HuH-7 (cell line): ENCODE measurements around the gene LIPT2.

Experiments used
- DNase-seq: peaks from one replicate; pipeline ENCODE4 v3.0.0; 2011; ENCODE audit warnings: low spot score

The LIPT2 gene

GRCh38 chr11:74464746-74465145, 28.8 kb downstream of the LIPT2 start:
- DNase-seq, result no peak

- DNase-seq, result no peak
Measured at GRCh38 chr11:74463216-74463615, 30.3 kb downstream of the LIPT2 start.

- DNase-seq, result no peak
Measured at GRCh38 chr11:74462631-74463030, 30.9 kb downstream of the LIPT2 start.

GRCh38 chr11:74462009-74462408, 31.5 kb downstream of the LIPT2 start:
- DNase-seq, result peak; percentile 87

GRCh38 chr11:74460481-74461154, 32.9 kb downstream of the LIPT2 start:
- no peak for DNase-seq

- no peak for DNase-seq
Measured at GRCh38 chr11:74460065-74460464, 33.5 kb downstream of the LIPT2 start.

GRCh38 chr11:74459584-74459983, 33.9 kb downstream of the LIPT2 start:
- no peak for DNase-seq

- DNase-seq, result no peak
Measured at GRCh38 chr11:74457356-74457755, 36.2 kb downstream of the LIPT2 start.

GRCh38 chr11:74453373-74453975, 40.0 kb downstream of the LIPT2 start:
- peak; percentile 55 for DNase-seq

- DNase-seq, result no peak
Measured at GRCh38 chr11:74452366-74452765, 41.2 kb downstream of the LIPT2 start.

- DNase-seq, result no peak
Measured at GRCh38 chr11:74450318-74450717, 43.2 kb downstream of the LIPT2 start.

GRCh38 chr11:74449369-74449931, 44.1 kb downstream of the LIPT2 start:
- no peak for DNase-seq

- DNase-seq, result no peak
Measured at GRCh38 chr11:74447720-74448119, 45.8 kb downstream of the LIPT2 start.

- DNase-seq, result no peak
Measured at GRCh38 chr11:74446532-74446938, 47.0 kb downstream of the LIPT2 start.

GRCh38 chr11:74444173-74444826, 49.2 kb downstream of the LIPT2 start:
- no peak for DNase-seq

GRCh38 chr11:74443071-74443864, 50.3 kb downstream of the LIPT2 start:
- no peak for DNase-seq

GRCh38 chr11:74442636-74443035, 50.9 kb downstream of the LIPT2 start:
- no peak for DNase-seq
